SKM-1 (cell line): ENCODE results near the gene MCC.
"Not testable (repeated sequence)": the region's sequence is repeated elsewhere in the genome, so short reads cannot be mapped to it uniquely, and the experiment has no call there.

Experiments used
- DNase-seq: peaks from one replicate; lab custom pipeline; 2025; ENCODE audit not compliant: unreplicated experiment; lab: John Stamatoyannopoulos, UW

Gene MCC

DNA sequence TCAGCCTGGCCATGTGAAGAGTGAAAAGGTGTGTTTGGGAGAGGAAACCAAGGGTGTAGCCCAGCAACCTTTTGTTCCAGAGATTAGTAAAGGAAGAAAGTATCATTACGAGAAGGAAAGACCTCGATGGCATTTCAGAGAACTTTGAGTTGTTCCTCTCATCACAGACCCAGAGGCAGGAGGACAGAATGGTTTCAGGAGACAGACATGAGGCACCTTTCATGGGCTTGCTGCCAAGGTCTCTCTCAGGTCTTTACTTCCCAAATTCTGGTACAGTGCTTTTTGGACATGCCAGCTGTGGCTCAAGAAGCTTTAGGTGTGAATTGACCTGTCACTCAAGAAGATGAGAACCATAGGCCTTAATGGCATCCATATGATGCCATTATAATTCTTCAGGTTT lies 2.8 kb upstream of the MCC start:
- DNase-seq: no peak

DNA sequence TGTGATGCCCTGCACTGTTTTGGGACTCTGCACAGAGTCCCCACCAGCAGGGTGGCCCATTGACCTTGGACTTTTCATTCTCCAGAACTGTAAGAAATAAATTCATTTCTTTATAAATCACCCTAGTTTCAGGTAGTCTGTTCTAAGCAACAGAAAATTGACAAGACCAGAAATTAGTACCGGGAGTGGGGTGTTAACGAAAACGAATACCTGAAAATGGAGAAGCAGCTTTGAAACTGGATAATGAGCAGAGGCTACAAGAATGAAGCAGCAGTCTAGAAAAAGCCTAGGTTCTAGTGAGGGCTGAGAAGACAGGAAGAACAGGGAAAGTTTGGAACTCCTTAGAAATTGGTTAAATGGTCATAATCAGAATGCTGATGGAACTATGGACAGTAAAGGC lies 2.1 kb upstream of the MCC start:
- no peak for DNase-seq

DNA sequence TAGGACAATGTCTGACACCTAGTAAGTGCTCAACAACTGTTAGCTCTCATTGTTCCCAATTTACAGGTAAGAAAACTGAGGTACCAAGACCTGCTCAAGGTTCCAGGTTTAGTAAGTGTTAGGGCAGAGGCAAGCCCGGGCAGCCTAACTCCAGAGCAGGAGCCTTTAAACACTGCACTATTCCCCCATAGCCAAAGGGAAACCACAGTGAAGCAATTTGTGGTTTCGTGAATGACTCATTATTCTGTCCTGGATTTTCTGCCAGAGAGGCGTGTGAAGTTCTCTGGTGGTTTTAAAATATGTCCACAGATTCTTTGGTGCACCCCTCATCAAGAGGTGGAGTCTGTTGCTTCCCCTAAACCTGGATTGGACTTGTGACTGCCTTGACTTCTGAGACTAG lies 1.0 kb upstream of the MCC start:
- DNase-seq: peak; percentile 44

DNA sequence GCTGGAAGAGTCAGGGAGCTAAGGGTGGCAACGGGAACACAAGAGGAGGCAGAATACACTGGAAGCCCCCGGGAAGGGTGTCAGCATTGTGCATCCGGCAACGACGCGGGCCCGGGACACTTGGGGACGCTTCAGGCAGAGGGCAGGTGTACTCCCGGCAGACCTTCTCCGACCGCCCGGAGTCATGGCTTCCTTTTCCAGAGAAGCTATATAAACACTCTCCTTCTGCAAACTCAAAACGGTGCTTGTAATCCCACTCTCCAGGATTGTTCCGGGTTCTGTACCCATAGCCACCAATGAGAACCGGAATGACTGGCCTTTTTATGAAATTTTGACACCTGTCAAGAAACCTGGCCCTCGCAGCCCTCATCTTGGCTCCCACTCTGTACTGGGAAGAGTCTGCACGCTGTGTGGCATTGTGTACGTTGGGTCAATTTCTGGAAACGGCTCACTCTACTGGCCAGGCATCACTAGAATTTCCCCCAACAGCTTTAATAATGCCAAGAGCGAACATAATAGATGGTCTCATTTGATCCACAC lies 462 bp upstream of the MCC start:
- DNase-seq: no peak

- no peak for DNase-seq
Observed at GRCh38 chr5:113487416-113487780, 855 bp downstream of the MCC start.

DNA sequence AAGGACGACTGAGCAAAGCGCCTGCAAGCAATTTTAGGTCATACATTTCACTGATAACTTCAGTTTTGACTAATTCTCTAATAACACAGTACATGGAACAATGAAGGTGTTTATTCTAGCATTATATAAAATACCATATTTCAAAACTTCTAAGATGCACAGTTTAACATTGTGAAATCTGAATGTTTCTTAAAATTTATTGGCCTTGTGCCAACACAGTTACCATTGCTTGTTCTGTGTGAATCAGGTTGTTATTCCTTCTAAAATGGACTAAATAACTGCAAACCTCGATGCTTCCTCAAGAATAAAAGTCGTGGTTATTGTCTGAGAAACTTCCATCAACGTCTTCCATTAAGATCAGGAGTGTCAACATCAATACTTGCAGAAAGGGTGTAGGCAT lies 8.0 kb downstream of the MCC start:
- no peak for DNase-seq

DNA sequence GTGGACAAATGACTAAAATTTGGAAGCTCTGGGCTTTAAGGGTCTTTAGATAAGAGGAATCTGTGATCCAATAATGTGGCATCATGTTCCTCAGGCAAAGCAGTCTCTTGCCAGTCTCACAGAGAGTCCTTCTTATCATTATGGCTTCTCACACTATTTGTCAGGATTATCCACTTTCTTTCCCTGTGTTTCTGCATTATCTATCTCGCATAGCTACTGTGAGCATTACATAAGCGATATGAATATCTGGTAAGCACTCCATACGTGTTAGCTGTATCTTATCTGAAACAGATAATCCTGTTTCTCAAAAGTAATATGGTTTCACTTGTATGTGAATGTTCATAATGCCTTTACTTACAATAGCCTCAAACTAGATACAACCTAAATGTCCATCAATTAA lies 9.6 kb downstream of the MCC start:
- no peak for DNase-seq

DNA sequence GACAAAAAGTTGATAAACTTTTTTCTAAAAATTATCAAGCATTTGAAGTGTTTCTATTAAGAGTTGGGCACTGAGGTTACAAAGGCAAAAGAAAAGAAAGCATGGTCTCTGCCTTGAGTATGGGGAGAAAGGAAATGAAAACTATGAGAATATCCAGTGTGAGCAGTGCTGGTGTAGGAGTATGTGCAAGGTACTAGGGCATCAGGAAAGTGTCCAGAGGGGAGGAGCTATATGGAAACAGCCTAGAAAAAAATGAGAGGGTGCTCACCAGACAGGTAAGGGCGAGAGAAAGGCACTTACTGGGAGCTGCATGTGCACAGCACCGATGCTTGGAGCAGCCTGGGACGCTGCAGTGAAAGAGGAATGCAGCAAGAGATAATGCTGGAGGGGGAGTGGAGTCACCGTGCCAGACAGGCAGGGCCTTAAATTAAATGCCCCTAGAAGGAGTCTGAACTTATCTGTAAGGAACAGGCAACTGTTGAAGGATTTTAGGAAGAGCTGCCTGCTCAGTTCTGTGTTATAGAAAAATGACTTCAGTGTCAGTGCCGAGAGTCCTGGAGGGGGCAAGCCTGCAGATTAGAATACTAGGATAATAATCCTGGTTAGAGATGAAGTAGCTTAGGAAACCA lies 14.0 kb downstream of the MCC start:
- no peak for DNase-seq

GRCh38 chr5:113463032-113463431 lies 25.2 kb downstream of the MCC start:
- DNase-seq: no peak

GRCh38 chr5:113457106-113457505 lies 31.1 kb downstream of the MCC start:
- not testable (repeated sequence) for DNase-seq

- no peak for DNase-seq
Observed at GRCh38 chr5:113452941-113453340, 35.3 kb downstream of the MCC start.

GRCh38 chr5:113451797-113452196 lies 36.5 kb downstream of the MCC start:
- DNase-seq: no peak

GRCh38 chr5:113450929-113451328 lies 37.3 kb downstream of the MCC start:
- DNase-seq: no peak

DNA sequence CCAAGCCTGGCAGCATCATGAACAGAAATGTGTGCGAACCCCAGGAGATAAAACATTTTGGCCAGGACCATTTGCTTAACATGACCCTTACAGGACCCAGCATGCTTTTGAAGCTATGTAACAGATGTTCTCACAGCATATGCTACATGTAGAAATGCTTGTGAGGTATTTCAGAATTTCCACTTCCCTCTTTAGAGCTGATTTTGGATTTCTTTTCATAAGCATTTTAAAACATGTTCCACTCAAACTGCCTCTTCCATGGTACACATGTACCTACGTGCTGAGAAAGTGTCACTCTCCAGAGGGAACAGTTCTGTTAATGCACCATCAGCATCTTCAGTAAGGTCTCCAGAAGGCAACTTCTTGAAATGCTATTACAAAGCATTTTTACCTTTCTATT lies 37.8 kb downstream of the MCC start:
- no peak for DNase-seq

DNA sequence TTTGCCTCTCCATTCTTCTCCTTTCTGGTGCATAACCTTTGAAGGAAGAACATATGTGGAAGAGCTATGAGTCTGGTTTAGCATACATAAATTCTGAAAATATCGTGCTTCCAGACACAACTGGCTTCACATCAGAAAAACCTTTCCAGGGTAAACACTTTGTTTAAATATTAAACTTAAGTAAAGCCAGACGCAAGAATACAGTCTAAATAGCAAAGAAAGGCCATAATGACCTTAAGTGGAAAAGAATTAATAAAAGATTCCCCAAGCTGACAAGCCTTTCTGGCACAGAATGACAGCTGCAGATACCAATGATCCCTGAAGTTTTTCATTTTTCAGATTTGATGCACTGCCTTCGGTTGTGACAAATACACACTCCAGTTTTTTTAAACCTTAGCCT lies 40.0 kb downstream of the MCC start:
- no peak for DNase-seq

- DNase-seq: no peak
Observed at GRCh38 chr5:113447498-113448050, 40.7 kb downstream of the MCC start.

DNA sequence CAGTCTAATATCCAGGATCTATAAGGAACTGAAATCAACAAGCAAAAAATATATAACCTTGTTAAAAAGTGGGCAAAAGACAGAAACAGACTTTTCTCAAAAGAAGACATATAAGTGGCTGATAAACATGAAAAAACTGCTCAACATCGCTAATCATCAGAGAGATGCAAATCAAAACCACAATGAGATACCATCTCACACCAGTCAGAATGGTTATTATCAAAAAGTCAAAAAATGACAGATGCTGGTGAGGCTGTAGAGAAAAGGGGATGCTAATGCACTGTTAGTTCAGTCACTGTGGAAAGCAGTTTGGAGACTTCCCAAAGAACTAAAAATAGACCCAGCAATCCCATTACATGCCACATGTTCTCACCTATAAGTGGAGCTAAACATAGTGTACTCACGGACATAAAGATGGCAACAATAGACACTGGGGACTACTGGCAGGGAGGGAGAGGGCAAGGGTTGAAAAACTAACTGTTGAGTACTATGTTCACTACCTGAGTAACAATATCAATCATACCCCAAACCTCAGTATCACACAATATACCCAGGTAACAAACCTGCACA lies 41.8 kb downstream of the MCC start:
- DNase-seq: no peak

DNA sequence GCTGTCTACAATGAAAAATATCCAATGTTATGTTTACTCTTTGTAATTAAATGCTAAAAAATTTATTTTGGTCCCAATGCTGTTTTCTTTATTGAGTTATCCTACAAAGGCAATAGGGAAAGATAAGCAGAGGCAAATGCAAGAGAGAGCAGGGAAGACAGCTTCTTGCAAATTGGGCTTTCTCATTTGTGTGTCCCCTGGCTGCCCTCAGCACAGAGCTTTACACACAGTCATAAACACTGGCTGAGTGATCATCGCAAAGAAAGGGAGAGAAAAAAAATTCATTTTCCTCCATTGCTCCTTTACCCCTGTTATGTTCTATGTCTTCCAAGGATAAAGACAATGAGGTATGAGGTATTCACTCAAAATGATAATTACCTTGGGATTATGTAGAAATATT lies 51.1 kb downstream of the MCC start:
- DNase-seq: no peak

- no peak for DNase-seq
Observed at GRCh38 chr5:113435575-113435974, 52.7 kb downstream of the MCC start.

- no peak for DNase-seq
Observed at GRCh38 chr5:113434889-113435288, 53.4 kb downstream of the MCC start, which contains the start of gene TSSK1B. Gene TSSK1B (minus strand): TSS chr5:113434989. CDS start chr5:113434839, 150 bp downstream.

DNA sequence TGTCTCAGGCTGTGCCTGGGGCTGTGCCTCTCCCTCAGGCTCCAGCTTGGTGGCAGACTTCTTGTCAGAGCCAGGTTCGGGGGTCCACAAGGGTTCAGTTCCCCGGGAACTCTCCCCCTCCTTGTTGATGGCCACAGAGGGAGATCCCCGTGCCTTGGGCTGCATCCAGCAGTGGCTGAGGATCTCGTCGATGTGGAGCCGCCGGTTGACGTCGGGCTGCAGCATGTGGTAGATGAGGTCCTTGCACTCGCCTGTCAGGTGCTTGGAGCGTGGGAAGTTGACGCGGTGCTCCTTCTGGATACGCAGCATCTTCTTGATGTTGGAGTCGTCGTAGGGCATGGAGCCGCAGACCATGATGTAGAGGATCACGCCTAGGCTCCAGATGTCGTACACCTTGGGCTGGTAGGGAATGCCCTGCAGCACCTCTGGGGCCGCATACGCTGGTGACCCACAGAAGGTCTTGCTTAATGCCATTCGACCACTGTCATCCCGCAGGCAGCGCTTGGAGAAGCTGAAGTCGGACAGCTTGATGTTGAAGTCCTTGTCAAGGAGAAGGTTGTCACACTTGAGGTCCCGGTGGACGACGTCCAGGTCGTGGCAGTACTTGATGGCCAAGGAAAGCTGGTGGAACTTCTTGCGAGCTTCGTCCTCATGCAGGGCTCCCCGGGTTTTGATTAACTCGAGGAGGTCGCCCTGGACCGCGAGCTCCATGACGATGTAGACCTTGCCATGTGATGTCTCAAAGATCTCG lies 54.2 kb downstream of the MCC start:
- DNase-seq: no peak

GRCh38 chr5:113433071-113433470 lies 55.2 kb downstream of the MCC start:
- DNase-seq: no peak
